ENCODE measurements around the gene FGF14. TPM values are rescaled to one million over a fixed set of nuclear protein-coding genes. Genes with fewer than 3 reads are reported as not detected.

The FGF14 gene
- total RNA-seq, 4 donors from 2014 or later: 0.04 to 1.4 (median 0.38) TPM

DNA sequence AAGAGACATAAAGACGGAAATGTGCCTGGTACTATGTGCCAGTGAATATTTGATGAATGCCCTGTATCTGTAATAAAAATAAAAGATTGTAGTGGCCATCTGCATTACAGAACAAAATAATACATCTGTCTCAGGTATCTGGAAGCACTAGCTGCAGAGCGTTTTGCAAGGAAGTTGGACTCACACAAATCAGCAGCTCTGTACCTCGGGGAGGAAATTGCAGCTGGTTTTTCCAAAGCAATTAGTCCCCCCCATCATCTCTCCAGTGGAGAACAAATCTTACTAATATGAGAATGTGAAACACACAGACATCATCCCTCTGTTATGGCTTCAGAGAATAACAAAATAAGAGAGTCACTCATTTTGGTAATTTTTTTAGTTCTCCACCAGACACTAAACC, 704.1 kb downstream of the FGF14 start:
- Histone ChIP-seq H3K4me1 (no peaks in the 10 kb centered on the region), H3K36me3 (no peaks in the 10 kb centered on the region), H3K9me3 (no peaks in the 10 kb centered on the region), H3K4me3 (replicated peaks in 1 of 3) (no peak overlapping the region), H3K27me3 (no peaks in the 10 kb centered on the region), H3K27ac (no peak overlapping the region)
- WGBS, 2 donors: 68 to 74% methylated on average over 3 of the region's 3 CpGs
- TF ChIP-seq POLR2A (IDR thresholded peaks at IDR 0.05): no peak
- TF ChIP-seq, protein P1, sequence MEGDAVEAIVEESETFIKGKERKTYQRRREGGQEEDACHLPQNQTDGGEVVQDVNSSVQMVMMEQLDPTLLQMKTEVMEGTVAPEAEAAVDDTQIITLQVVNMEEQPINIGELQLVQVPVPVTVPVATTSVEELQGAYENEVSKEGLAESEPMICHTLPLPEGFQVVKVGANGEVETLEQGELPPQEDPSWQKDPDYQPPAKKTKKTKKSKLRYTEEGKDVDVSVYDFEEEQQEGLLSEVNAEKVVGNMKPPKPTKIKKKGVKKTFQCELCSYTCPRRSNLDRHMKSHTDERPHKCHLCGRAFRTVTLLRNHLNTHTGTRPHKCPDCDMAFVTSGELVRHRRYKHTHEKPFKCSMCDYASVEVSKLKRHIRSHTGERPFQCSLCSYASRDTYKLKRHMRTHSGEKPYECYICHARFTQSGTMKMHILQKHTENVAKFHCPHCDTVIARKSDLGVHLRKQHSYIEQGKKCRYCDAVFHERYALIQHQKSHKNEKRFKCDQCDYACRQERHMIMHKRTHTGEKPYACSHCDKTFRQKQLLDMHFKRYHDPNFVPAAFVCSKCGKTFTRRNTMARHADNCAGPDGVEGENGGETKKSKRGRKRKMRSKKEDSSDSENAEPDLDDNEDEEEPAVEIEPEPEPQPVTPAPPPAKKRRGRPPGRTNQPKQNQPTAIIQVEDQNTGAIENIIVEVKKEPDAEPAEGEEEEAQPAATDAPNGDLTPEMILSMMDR (IDR thresholded peaks at IDR 0.05): no peak
- no peak for DNase-seq
- intact Hi-C loops (cut with DNase I): no loop called here

DNA sequence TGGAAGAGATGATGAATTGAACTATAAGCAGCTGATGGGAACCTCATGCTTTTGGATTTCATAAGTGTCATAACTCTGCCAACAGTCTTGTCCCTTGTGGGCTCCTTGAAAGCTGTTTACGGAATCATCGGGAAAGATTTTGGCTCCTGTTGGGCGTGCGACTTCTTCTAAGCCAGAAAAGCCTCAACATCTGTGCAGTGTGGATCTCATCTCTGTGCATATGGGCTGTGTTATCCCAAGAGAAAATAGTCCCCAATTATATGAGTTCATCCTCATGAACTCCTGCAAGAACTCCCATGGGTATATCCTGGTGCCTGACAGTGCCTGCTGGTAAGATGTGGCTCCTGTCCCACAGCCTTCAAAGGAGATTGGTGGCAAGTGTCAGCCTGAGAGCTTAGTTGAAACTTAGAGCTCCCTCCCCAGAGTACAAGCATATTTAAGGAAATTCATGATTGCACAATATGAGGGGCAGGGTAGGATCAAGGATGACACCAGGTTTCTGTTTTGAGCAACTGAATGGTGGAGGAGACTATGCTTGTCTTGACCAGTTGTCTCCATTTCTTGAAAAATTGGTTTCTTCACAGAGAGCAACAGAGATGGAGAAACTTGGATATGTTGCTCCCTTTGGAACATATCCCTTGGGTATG, 705.9 kb downstream of the FGF14 start:
- no peak for TF ChIP-seq POLR2A (IDR thresholded peaks at IDR 0.05)
- TF ChIP-seq, protein P1 (IDR thresholded peaks at IDR 0.05): no peak
- 86 to 88% methylated on average over 4 of the region's 4 CpGs for WGBS, 2 donors
- intact Hi-C loops (cut with DNase I): no loop called here

DNA sequence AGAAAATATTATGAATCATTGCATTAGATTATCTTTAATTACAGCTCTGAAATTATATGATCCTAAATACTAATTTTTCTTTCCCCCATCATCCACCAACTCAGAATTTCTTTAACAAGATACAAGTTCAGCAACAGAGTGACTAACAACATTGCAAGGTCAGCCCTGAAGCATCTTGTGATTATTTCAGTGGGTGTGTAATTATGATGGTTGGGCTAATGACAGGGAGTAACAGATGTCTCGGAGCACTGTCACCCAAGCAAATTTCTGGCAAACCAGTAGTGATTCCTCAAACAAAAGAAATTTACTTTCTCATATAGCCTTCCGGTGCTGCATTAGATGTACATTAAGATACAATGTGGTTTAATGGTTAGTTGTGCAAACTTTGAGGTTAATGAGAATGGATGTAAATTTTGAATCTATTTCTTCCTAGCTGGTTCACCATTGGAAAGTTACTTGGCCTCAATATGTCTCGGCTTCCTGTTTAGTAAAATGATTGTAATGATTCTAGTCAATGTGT, 710.4 kb downstream of the FGF14 start:
- no peaks in the 10 kb centered on the region for H3K27me3 ChIP-seq
- no peaks in the 10 kb centered on the region for H3K36me3 ChIP-seq
- intact Hi-C loops (cut with DNase I): no loop called here
- no peaks in the 10 kb centered on the region for H3K9me3 ChIP-seq
- 89 to 92% methylated on average over 3 of the region's 3 CpGs for whole genome bisulfite sequencing, 2 donors
- TF ChIP-seq, protein P1 (IDR thresholded peaks at IDR 0.05): no peak
- H3K4me1 ChIP-seq: no peaks in the 10 kb centered on the region
- DNase-seq: no peak
- H3K4me3 ChIP-seq (replicated peaks in 1 of 3): no peak overlapping the region
- H3K27ac ChIP-seq: no peak overlapping the region

More for the DNA sequence above, 705.9 kb downstream of the FGF14 start:
- H3K4me1 ChIP-seq: no peaks in the 10 kb centered on the region
- no peak overlapping the region for H3K4me3 ChIP-seq (replicated peaks in 1 of 3)
- no peak overlapping the region for H3K27ac ChIP-seq
- H3K9me3 ChIP-seq: no peaks in the 10 kb centered on the region
- DNase-seq: no peak
- no peaks in the 10 kb centered on the region for H3K27me3 ChIP-seq
- no peaks in the 10 kb centered on the region for H3K36me3 ChIP-seq

DNA sequence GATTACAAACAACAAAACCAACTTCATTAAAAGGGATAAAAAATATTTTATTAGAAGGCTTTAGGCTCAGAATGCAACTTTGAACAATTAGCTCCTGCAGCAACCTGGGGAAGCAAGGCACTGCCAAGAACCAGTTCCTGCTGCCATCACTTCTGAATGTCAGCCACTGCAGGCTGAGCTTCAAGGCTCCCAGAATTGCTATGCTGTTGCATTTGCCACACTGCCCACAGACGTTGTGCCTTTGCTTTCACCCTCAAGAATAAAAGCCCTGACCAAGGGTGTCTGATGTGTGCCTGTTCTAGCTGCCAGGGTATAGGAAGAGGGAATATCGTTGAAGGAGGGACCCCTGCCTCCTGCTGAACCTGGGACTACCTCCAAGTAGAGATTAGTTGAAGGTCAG, 711.0 kb downstream of the FGF14 start:
- Histone ChIP-seq H3K27ac (no peak overlapping the region), H3K9me3 (no peaks in the 10 kb centered on the region), H3K27me3 (no peaks in the 10 kb centered on the region), H3K4me1 (no peaks in the 10 kb centered on the region), H3K36me3 (no peaks in the 10 kb centered on the region), H3K4me3 (replicated peaks in 1 of 3) (no peak overlapping the region)
- TF ChIP-seq, protein P1 (IDR thresholded peaks at IDR 0.05): no peak
- no peak for TF ChIP-seq POLR2A (IDR thresholded peaks at IDR 0.05)
- no peak for DNase-seq
- WGBS, 2 donors: 60% methylated on average over 2 of the region's 2 CpGs
- intact Hi-C loops (cut with DNase I): no loop called here

DNA sequence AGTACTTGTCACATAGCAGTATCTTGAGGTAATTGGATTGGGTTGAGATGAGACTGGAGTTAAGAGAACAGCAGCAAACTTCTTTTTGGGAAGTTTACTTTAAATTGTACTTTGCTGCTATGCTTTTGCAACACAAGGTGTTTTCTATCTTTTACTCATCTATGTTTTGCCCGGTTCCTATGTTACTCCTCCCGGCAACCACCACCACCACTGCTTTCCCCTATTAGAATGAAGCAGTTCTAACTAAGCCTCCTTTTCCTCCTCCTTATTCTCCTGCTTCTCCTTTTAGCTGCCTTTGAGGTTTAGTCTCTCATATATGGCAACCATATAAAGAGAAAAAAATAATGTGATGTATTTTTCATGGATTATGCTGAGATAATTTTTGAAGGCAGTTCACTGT, 715.8 kb downstream of the FGF14 start:
- no peak for DNase-seq
- WGBS, 2 donors: 89 to 95% methylated on average over 2 of the region's 2 CpGs
- Histone ChIP-seq H3K4me1 (no peaks in the 10 kb centered on the region), H3K27me3 (no peaks in the 10 kb centered on the region), H3K27ac (no peak overlapping the region), H3K4me3 (replicated peaks in 1 of 3) (no peak overlapping the region), H3K9me3 (no peaks in the 10 kb centered on the region), H3K36me3 (no peaks in the 10 kb centered on the region)
- TF ChIP-seq, protein P1 (IDR thresholded peaks at IDR 0.05): no peak
- no peak for TF ChIP-seq POLR2A (IDR thresholded peaks at IDR 0.05)
- intact Hi-C loops (cut with DNase I): no loop called here
